NCI-H1436 treated with DMSO at 0.1 percent for 48 hours (cell line): ENCODE measurements around the gene MRPS14.

ENCODE experiments used
- DNase-seq: peaks from one replicate; lab custom pipeline; 2025; lab: John Stamatoyannopoulos, UW

Gene MRPS14

DNA sequence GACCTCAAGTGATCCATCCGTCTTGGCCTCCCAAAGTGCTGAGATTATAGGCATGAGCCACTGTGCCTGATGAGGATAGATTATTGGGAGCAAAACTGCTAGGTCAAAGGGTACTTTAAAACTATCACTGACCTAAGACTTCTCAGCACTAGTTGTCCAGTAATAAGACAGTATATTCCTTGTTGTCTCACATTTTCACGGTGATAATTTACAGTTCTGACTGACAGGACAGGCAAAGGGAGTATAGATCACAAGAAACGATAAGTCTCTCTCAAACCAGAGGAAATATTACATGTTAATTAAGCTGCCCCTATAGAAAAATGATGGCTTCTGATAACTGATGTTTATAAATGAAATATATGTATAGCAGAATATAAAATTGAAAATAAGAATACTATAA, 3.7 kb downstream of the MRPS14 start:
- DNase-seq, result no peak

- DNase-seq, result no peak
Measured at GRCh38 chr1:175015243-175015642, 8.0 kb downstream of the MRPS14 start.

DNA sequence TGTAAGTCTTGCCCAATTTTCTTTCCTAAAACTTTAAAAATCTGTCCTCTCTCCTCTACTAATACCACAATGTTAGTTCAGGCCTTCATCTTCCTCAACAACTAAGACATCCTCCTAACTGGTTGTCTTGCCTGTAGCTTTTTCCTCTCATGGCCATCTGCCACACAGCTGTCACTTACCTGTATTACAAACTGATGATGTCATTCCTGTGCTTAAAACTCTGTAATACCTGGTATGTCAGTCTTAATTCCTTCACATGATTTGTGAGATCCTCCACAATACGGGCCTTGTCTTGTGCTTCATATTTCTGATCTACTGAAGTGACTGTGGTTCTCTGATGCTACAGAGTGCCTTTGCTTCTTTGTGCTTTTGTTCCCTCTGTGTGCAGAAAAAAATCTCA, 9.8 kb downstream of the MRPS14 start:
- DNase-seq, result no peak

- DNase-seq, result no peak
Measured at GRCh38 chr1:175009532-175009931, 13.7 kb downstream of the MRPS14 start.

GRCh38 chr1:175005085-175005783, 18.0 kb downstream of the MRPS14 start:
- no peak for DNase-seq

GRCh38 chr1:175003521-175003920, 19.7 kb downstream of the MRPS14 start:
- DNase-seq, result no peak

DNA sequence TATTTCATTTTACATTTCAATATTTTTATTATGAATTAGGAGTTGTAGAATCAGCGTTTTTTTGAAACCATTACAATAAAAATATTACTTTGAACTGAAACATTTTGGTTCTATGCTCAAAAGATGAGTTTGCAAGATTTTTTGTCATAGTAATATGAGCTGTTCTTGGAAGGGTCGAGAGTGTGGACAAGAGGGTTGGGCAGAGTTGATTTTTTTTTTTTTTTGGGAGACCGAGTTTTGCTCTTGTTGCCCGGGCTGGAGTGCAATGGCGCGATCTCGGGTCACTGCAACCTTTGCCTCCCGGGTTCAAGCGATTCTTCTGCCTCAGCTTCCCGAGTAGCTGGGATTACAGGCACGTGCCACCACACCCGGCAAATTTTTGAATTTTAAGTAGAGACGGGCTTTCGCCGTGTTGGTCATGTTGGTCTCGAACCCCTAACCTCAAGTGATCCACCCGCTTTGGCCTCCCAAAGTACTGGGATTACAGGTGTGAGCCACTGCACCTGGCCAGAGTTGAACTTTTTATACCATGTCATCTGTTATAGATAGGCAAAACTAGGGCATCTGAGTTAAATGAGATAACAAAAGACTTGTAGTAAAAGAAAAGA, 20.2 kb downstream of the MRPS14 start:
- DNase-seq, result no peak

GRCh38 chr1:175000697-175001187, 22.5 kb downstream of the MRPS14 start:
- no peak for DNase-seq

DNA sequence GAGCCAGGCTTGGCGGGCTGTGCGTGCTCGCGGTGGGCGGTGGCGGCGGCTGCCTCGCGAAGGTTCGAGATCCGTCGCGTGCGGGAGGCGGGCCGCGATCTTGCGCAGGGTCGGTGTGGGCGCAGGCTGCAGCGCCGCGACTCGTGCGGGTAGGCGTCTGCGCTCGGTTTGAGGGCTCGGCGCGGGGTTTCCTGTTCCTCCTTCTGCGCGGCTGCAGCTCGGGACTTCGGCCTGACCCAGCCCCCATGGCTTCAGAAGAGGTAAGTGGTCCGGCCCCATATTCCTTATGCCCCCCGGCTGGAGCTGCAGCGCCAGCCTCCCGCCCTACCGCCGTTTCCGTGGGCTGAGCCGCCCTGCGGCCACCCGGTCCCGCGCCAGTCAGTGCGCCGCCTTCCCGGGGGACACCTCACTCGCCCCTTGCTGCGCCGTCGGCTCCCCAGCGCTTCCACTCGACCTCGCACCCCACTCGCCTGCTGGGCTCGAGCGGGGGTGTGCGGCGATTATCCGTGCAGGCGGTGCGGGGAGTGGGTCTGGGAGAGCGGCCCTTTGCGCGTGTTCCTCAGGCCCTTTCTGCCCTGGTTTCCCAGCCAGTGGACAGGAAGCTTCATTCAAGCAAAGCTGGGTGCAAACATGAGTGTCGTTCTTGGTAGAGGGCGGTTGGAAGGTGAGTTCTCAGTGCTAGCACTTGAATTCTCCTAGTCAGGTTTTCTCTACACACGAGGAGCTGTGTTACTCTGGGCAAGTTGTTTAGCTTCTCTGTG, 23.1 kb downstream of the MRPS14 start, which contains the start of gene CACYBP:
Gene CACYBP, plus strand, starts transcription at position 12 of the 761 bp plus-strand sequence. Its CDS starts 234 bp downstream, at position 246.
- no peak for DNase-seq

GRCh38 chr1:174999216-174999935, 23.8 kb downstream of the MRPS14 start:
- peak; percentile 92 for DNase-seq

GRCh38 chr1:174998569-174999215, 24.5 kb downstream of the MRPS14 start:
- DNase-seq, result peak; percentile 46

DNA sequence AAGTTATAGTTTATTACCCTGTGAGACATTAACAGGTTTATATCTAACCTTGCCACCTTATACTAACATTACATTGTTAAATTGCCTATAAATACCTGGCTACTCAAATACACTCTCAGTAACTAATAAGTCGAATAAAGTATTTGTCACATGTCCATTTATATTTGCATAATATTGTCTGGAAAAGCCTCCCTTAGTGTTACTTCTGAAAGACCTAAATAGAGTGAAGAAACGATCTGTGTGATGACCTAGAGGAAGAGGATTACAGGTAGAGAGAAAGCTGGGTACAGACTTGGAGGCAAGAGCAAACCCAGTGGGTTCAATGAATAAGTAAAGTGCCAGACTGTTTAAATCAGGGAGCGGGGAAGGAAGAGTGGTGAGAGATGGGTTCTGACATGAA, 26.2 kb downstream of the MRPS14 start:
- DNase-seq, result no peak

DNA sequence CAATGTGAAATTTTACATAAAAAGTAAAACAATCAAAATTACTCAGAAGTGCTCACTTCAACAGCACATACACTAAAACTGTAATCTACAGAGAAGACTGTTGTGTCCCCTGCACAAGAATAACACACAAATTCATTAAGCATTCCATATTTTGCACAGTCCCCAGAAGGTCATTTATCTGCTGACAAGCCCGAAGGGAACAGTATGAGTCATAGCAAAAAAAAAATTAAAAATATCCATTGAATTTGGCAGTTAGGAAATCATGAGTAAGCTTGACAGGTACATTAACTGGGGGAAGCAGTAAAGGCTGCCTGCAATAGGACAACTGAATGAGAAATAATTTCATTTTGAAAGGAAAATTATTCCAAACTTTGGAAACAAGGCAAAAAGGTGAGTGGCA, 26.7 kb downstream of the MRPS14 start:
- no peak for DNase-seq

GRCh38 chr1:174995916-174996315, 27.3 kb downstream of the MRPS14 start:
- DNase-seq, result no peak

GRCh38 chr1:174995121-174995520, 28.1 kb downstream of the MRPS14 start:
- no peak for DNase-seq

DNA sequence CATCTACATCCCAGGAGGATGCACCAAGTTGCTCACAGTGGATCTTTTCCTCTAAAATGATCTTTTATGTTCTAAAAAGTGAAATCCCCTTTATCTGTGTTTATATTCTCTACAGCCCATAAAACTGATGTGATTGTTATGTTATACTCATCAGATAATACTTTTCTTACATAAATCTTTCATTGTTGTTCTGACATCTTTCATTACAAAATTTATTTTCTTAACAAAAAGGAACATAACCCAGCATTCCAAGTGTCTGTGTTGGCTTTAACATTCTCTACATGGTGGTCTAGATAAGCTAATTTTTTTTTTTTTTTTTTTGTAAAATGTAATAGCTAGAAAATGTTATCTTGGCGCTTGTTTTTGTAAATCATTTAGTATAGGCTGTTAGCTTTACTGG, 31.8 kb downstream of the MRPS14 start:
- DNase-seq, result no peak

- DNase-seq, result no peak
Measured at GRCh38 chr1:174990382-174990999, 32.7 kb downstream of the MRPS14 start.

DNA sequence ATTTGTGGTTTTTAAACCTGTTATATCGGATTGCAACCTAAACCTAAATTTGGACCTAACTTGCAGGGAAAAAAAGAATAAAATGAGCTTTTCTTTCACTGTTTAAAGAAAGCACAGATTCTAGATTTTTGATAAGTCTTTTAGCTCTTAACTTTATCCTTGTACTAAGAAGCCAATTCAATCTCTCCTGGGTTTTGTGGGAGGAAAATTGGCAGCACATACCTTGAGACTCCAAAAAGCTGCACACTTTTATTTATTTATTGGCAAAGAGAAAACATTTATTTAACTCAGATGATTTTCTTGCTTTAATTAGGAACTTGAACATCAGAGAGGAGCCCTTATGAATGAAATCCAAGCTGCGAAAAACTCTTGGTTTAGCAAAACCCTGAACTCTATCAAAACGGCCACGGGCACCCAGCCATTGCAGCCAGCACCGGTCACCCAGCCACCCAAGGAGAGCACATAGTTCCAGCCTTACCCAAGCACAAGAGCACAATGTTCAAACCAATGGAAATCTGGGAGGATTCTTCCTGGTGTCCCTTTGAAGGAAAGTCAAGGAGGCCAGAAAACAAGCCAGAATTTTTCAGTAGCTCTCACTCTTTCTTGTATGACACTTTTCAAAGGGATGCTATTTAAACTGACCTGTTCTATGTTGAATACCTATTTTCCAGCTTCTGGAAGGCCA, 33.5 kb downstream of the MRPS14 start:
- DNase-seq, result no peak

DNA sequence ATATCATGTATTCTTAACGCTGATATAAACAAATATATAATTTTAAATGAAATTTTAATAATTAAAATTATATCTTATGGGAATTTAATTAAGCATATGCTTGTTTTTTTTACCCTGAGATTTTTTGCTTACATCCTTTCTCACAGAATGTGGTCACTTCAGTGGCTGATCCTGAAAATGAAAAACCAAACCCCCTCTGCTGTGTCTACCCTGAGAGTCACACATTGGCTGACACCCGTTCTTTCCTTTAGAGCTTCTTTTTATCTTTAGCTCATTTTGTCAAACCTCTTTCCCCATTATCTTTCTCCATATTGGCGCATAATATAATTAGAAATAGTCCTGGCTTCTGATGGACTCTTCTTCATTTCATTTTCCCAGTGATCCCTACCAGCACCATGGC, 34.2 kb downstream of the MRPS14 start:
- DNase-seq, result no peak

- DNase-seq, result no peak
Measured at GRCh38 chr1:174988539-174988938, 34.7 kb downstream of the MRPS14 start.

DNA sequence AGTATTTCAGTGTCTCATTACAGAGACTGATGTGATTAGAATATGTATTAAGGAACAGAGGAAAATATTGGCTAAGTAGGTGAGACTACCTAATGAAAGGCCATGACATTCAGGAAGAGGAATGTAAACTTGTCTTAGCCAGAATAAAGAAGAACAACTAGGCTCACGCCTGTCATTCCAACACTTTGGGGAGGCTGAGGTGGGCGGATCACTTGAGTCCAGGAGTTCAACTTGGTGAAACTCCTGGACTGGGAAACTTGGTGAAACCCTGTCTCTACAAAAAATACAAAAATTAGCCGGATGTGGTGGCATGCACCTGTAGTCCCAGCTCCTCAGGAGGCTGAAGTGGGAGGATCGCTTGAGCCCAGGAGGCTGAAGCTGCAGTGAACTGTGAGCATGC, 38.3 kb downstream of the MRPS14 start:
- no peak for DNase-seq
